GM18873 (cell line): ENCODE results near the gene AVPR1B.

Source experiments
- ATAC-seq: cut with Tn5 transposase; IDR thresholded peaks from one replicate; pipeline ENCODE4 v1.9.1; 2021; ENCODE audit warnings: mild to moderate bottlenecking, moderate library complexity, moderate number of reproducible peaks; ENCODE audit not compliant: unreplicated experiment, low FRiP score

The AVPR1B gene

GRCh38 chr1:206117151-206117948 lies at the start of gene AVPR1B:
TSS of gene AVPR1B (minus strand) at chr1:206117388. CDS start at chr1:206116890, 498 bp downstream.
- ATAC-seq = no peak

- ATAC-seq = no peak
Observed at GRCh38 chr1:206145771-206146290, 28.6 kb upstream of the AVPR1B start.

GRCh38 chr1:206144605-206145004 lies 27.4 kb upstream of the AVPR1B start:
- no peak for ATAC-seq

- no peak for ATAC-seq
Observed at GRCh38 chr1:206143537-206144172, 26.5 kb upstream of the AVPR1B start.

GRCh38 chr1:206142770-206143169 lies 25.6 kb upstream of the AVPR1B start:
- no peak for ATAC-seq

GRCh38 chr1:206142011-206142410 lies 24.8 kb upstream of the AVPR1B start:
- ATAC-seq = no peak

GRCh38 chr1:206136241-206136640 lies 19.1 kb upstream of the AVPR1B start:
- no peak for ATAC-seq

- no peak for ATAC-seq
Observed at GRCh38 chr1:206135248-206135647, 18.1 kb upstream of the AVPR1B start.

GRCh38 chr1:206133751-206134415 lies 16.7 kb upstream of the AVPR1B start:
- no peak for ATAC-seq

GRCh38 chr1:206131037-206131436 lies 13.8 kb upstream of the AVPR1B start:
- no peak for ATAC-seq

GRCh38 chr1:206128196-206128595 lies 11.0 kb upstream of the AVPR1B start:
- no peak for ATAC-seq

- ATAC-seq = no peak
Observed at GRCh38 chr1:206127336-206127735, 10.1 kb upstream of the AVPR1B start.

GRCh38 chr1:206125346-206125745 lies 8.2 kb upstream of the AVPR1B start:
- no peak for ATAC-seq

- no peak for ATAC-seq
Observed at GRCh38 chr1:206122686-206123085, 5.5 kb upstream of the AVPR1B start.

- no peak for ATAC-seq
Observed at GRCh38 chr1:206121269-206121668, 4.1 kb upstream of the AVPR1B start.

GRCh38 chr1:206120406-206120805 lies 3.2 kb upstream of the AVPR1B start:
- no peak for ATAC-seq

GRCh38 chr1:206116873-206117150 lies 376 bp downstream of the AVPR1B start:
- ATAC-seq = no peak

GRCh38 chr1:206116191-206116872 lies 856 bp downstream of the AVPR1B start:
- no peak for ATAC-seq

GRCh38 chr1:206115791-206116190 lies 1.4 kb downstream of the AVPR1B start:
- no peak for ATAC-seq

- no peak for ATAC-seq
Observed at GRCh38 chr1:206114692-206115640, 2.2 kb downstream of the AVPR1B start.
